Neural cell (in vitro differentiated cells): ENCODE data around the gene DPYSL4.

Experiments used
- EP300 ChIP-seq: fragments of 450-650 bp; conservative IDR thresholded peaks from 2 replicates; pipeline ENCODE4 v1.6.1; 2014; ENCODE audit warnings: antibody characterized with exemption, mild to moderate bottlenecking, moderate library complexity; ENCODE audit not compliant: poor library complexity, severe bottlenecking
- MXI1 ChIP-seq: fragments of 450-650 bp; conservative IDR thresholded peaks from 2 replicates; pipeline ENCODE4 v1.6.1; 2014; ENCODE audit warnings: antibody characterized with exemption, mild to moderate bottlenecking; ENCODE audit not compliant: poor library complexity, severe bottlenecking
- POLR2AphosphoS5 ChIP-seq: IDR thresholded peaks from 2 replicates; pipeline ENCODE4 v1.6.1; 2012
- RAD21 ChIP-seq: fragments of 450-650 bp; conservative IDR thresholded peaks from 2 replicates; pipeline ENCODE4 v1.6.1; 2014; ENCODE audit warnings: antibody characterized with exemption, mild to moderate bottlenecking, moderate library complexity
- SMC3 ChIP-seq: fragments of 450-650 bp; conservative IDR thresholded peaks from 2 replicates; pipeline ENCODE4 v1.6.1; 2014; ENCODE audit warnings: antibody characterized with exemption, mild to moderate bottlenecking, moderate library complexity; ENCODE audit not compliant: poor library complexity
- TAF1 ChIP-seq: IDR thresholded peaks from 2 replicates; pipeline ENCODE4 v1.6.1; 2012; ENCODE audit warnings: low read depth
- TF ChIP-seq, protein P1 (sequence below): fragments of 450-650 bp; IDR thresholded peaks from 2 replicates; pipeline ENCODE4 v1.5.1; 2014; ENCODE audit warnings: antibody characterized with exemption, mild to moderate bottlenecking, moderate library complexity; ENCODE audit not compliant: poor library complexity, severe bottlenecking
- TF ChIP-seq, protein P2 (sequence below): IDR thresholded peaks from 2 replicates; pipeline ENCODE4 v1.6.1; 2012; ENCODE audit warnings: borderline replicate concordance

DNA sequence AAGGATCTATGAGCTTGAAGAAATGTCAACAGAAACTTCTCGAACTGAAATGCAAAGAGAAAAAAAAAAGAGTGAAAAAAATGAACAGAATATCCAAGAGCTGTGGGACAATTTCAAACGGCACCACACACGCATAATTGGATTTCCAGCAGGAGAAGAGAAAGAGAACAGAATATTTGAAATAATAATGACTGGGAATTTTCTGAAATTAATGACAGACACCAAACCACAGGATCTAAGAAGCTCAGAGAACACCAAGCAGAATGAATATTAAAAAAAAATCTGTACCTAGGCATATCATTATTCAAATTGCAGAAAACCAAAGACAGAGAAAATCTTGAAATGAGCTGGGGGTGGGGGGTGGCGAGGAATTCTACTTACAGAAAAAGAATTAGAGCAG is 27.2 kb downstream of the DPYSL4 start:
- TF ChIP-seq, protein P1, sequence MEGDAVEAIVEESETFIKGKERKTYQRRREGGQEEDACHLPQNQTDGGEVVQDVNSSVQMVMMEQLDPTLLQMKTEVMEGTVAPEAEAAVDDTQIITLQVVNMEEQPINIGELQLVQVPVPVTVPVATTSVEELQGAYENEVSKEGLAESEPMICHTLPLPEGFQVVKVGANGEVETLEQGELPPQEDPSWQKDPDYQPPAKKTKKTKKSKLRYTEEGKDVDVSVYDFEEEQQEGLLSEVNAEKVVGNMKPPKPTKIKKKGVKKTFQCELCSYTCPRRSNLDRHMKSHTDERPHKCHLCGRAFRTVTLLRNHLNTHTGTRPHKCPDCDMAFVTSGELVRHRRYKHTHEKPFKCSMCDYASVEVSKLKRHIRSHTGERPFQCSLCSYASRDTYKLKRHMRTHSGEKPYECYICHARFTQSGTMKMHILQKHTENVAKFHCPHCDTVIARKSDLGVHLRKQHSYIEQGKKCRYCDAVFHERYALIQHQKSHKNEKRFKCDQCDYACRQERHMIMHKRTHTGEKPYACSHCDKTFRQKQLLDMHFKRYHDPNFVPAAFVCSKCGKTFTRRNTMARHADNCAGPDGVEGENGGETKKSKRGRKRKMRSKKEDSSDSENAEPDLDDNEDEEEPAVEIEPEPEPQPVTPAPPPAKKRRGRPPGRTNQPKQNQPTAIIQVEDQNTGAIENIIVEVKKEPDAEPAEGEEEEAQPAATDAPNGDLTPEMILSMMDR = no peak
- TF ChIP-seq POLR2AphosphoS5 (no peak), MXI1 (no peak), TAF1 (no peak), SMC3 (no peak), RAD21 (no peak), EP300 (no peak)
- TF ChIP-seq, protein P2, sequence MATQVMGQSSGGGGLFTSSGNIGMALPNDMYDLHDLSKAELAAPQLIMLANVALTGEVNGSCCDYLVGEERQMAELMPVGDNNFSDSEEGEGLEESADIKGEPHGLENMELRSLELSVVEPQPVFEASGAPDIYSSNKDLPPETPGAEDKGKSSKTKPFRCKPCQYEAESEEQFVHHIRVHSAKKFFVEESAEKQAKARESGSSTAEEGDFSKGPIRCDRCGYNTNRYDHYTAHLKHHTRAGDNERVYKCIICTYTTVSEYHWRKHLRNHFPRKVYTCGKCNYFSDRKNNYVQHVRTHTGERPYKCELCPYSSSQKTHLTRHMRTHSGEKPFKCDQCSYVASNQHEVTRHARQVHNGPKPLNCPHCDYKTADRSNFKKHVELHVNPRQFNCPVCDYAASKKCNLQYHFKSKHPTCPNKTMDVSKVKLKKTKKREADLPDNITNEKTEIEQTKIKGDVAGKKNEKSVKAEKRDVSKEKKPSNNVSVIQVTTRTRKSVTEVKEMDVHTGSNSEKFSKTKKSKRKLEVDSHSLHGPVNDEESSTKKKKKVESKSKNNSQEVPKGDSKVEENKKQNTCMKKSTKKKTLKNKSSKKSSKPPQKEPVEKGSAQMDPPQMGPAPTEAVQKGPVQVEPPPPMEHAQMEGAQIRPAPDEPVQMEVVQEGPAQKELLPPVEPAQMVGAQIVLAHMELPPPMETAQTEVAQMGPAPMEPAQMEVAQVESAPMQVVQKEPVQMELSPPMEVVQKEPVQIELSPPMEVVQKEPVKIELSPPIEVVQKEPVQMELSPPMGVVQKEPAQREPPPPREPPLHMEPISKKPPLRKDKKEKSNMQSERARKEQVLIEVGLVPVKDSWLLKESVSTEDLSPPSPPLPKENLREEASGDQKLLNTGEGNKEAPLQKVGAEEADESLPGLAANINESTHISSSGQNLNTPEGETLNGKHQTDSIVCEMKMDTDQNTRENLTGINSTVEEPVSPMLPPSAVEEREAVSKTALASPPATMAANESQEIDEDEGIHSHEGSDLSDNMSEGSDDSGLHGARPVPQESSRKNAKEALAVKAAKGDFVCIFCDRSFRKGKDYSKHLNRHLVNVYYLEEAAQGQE = no peak
